HEK293T (cell line): ENCODE measurements around the gene STK17B.
"Not testable (repeated sequence)": the region's sequence is repeated elsewhere in the genome, so short reads cannot be mapped to it uniquely, and the experiment has no call there.

Experiments used
- CTCF ChIA-PET: fragments of 350-600 bp; formaldehyde crosslinking; extraction: SDS; loops from one replicate; lab custom pipeline; 2021; ENCODE audit warnings: antibody characterized with exemption, inconsistent platforms; lab: Yijun Ruan, JAX
- POLR2A ChIA-PET: fragments of 350-600 bp; formaldehyde crosslinking; extraction: SDS; loops from one replicate; lab custom pipeline; 2020; ENCODE audit warnings: antibody characterized with exemption, inconsistent platforms; lab: Yijun Ruan, JAX
- DNase-seq: peaks from one replicate; pipeline ENCODE4 v3.0.0; 2012; ENCODE audit warnings: mixed read lengths; ENCODE audit errors: extremely low spot score
- ARNT ChIP-seq: fragments of 450-650 bp; IDR thresholded peaks from 2 replicates; pipeline ENCODE4 v1.6.1; 2017; ENCODE audit warnings: mild to moderate bottlenecking
- BHLHE40 ChIP-seq: fragments of 450-650 bp; IDR thresholded peaks from 2 replicates; pipeline ENCODE4 v1.6.1; 2016; ENCODE audit warnings: mild to moderate bottlenecking, moderate library complexity, borderline replicate concordance
- CTBP1 ChIP-seq: fragments of 450-650 bp; IDR thresholded peaks from 2 replicates; pipeline ENCODE4 v1.6.1; 2016; ENCODE audit warnings: borderline replicate concordance
- ELF4 ChIP-seq: fragments of 450-650 bp; IDR thresholded peaks from 2 replicates; pipeline ENCODE4 v1.6.1; 2017; ENCODE audit warnings: antibody characterized with exemption
- FOXA1 ChIP-seq: fragments of 450-650 bp; IDR thresholded peaks from 2 replicates; pipeline ENCODE4 v1.6.1; 2016; ENCODE audit warnings: mild to moderate bottlenecking
- FOXK2 ChIP-seq: fragments of 450-650 bp; IDR thresholded peaks from 2 replicates; pipeline ENCODE4 v1.6.1; 2016; ENCODE audit warnings: mild to moderate bottlenecking
- FOXM1 ChIP-seq: fragments of 450-650 bp; IDR thresholded peaks from 2 replicates; pipeline ENCODE4 v1.6.1; 2017; ENCODE audit warnings: mild to moderate bottlenecking, borderline replicate concordance
- HDGF ChIP-seq: fragments of 450-650 bp; IDR thresholded peaks from 2 replicates; pipeline ENCODE4 v1.6.1; 2017; ENCODE audit warnings: antibody characterized with exemption, borderline replicate concordance
- L3MBTL2 ChIP-seq: fragments of 450-650 bp; conservative IDR thresholded peaks from 2 replicates; pipeline ENCODE4 v1.6.1; 2016; ENCODE audit warnings: mild to moderate bottlenecking
- LEF1 ChIP-seq: fragments of 450-650 bp; IDR thresholded peaks from 2 replicates; pipeline ENCODE4 v1.6.1; 2017; ENCODE audit warnings: mild to moderate bottlenecking, borderline replicate concordance
- NFRKB ChIP-seq: fragments of 450-650 bp; IDR thresholded peaks from 2 replicates; pipeline ENCODE4 v1.6.1; 2016; ENCODE audit warnings: mild to moderate bottlenecking, moderate library complexity
- PKNOX1 ChIP-seq: fragments of 450-650 bp; IDR thresholded peaks from 2 replicates; pipeline ENCODE4 v1.6.1; 2016
- SP1 ChIP-seq: fragments of 450-650 bp; IDR thresholded peaks from 2 replicates; pipeline ENCODE4 v1.6.1; 2017
- SUZ12 ChIP-seq: fragments of 450-650 bp; IDR thresholded peaks from 2 replicates; pipeline ENCODE4 v1.6.1; 2016; ENCODE audit warnings: mild to moderate bottlenecking
- TARDBP ChIP-seq: fragments of 450-650 bp; IDR thresholded peaks from 2 replicates; pipeline ENCODE4 v1.6.1; 2016
- ZNF384 ChIP-seq: fragments of 450-650 bp; IDR thresholded peaks from 2 replicates; pipeline ENCODE4 v1.6.1; 2016

The STK17B gene

DNA sequence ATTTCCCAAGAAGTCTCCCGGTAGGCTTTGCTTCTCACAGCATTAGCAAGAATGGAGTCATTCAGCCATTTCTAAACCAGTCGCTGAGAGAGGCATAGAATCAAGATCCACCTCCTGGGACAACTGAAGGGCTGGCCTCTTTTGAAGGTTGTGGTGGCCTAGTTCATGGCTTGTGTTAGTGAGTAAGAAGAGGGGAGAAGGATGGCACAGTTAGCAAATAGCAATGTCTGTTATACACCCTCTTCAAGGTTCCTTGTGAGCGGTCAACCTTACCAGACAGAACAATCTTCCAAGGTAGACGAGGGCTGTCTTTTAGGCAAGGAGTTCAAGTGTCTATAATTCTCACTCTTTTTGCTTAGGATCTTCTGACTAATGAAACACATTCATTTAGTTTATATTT lies 67.3 kb downstream of the STK17B start:
- CTCF ChIA-PET, result no interaction called here
- no peak for TF ChIP-seq SP1
- TF ChIP-seq PKNOX1, result no peak
- no peak for TF ChIP-seq ZNF384
- no peak for TF ChIP-seq FOXM1
- no peak for TF ChIP-seq LEF1
- no peak for TF ChIP-seq FOXK2
- TF ChIP-seq CTBP1, result no peak
- TF ChIP-seq ELF4, result no peak
- no peak for TF ChIP-seq ARNT
- TF ChIP-seq NFRKB, result no peak
- no peak for TF ChIP-seq HDGF
- TF ChIP-seq L3MBTL2, result no peak
- TF ChIP-seq SUZ12, result no peak
- no peak for TF ChIP-seq BHLHE40
- no peak for TF ChIP-seq TARDBP
- no peak for DNase-seq
- POLR2A ChIA-PET, result no interaction called here

GRCh38 chr2:196103626-196104025 lies 67.8 kb downstream of the STK17B start:
- ChIA-PET POLR2A (no interaction called here), CTCF (no interaction called here)
- DNase-seq, result no peak
- no peak for TF ChIP-seq HDGF
- no peak for TF ChIP-seq CTBP1

GRCh38 chr2:196101325-196101991 lies 69.9 kb downstream of the STK17B start:
- no peak for TF ChIP-seq ARNT
- TF ChIP-seq FOXA1, result no peak
- TF ChIP-seq SP1, result no peak
- TF ChIP-seq LEF1, result no peak
- no peak for TF ChIP-seq SUZ12
- TF ChIP-seq FOXK2, result no peak
- TF ChIP-seq CTBP1, result no peak
- no peak for TF ChIP-seq L3MBTL2
- TF ChIP-seq TARDBP, result no peak
- no peak for TF ChIP-seq ZNF384
- ChIA-PET CTCF (interaction anchor here (0.7 kb wide), 1 partner anchor 12 kb away, joined by 4 read pairs; no protein-coding TSS in a partner anchor), POLR2A (no interaction called here)
- DNase-seq, result no peak

GRCh38 chr2:196099916-196100315 lies 71.5 kb downstream of the STK17B start:
- POLR2A ChIA-PET, result no interaction called here
- no peak for TF ChIP-seq NFRKB
- no peak for TF ChIP-seq HDGF
- no peak for TF ChIP-seq ZNF384
- TF ChIP-seq SUZ12, result no peak
- no peak for DNase-seq
- CTCF ChIA-PET, result no interaction called here

- ChIA-PET CTCF (interaction anchor here (2.1 kb wide), 1 partner anchor 20 kb away, joined by 8 read pairs; no protein-coding TSS in a partner anchor), POLR2A (no interaction called here)
These were observed 73.3 kb downstream of the STK17B start for GRCh38 chr2:196097864-196098660.

DNA sequence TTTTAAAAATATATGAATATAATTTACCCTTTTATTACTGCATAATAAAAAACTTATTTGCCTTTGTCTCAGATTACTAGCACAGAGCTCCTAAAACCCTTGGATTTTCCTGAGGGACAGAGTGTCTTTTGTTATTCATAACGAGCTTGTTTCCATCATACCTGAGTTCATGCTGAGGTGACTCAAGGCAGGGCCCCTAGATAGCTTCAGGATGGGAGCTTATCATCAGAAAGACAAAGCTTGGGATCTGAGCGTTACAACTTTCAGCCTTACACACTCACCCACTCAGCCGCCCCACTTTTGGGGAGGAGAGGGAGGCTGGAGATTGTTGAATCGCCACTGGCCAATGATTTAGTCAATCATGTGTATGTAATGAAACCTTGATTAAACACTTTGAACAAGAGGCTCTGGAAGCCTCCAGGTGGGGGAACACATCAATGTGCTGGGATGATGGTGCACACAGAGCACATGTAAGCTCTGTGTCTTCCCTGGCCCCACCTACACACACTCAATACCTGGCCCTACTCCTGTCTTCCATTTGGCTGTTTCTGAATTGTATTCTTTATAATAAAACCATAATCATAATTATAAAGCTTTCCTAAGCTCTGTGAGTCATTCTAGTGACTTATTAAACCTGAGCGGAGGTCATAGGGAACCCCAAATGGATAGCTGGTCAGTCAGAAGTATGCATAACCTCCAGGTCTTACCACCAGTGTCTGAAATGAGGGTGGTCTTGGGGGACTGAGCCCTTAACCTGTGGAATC lies 74.2 kb downstream of the STK17B start:
- ChIA-PET CTCF (interaction anchor here (2.1 kb wide), 1 partner anchor 19 kb away, joined by 8 read pairs; no protein-coding TSS in a partner anchor), POLR2A (no interaction called here)
- TF ChIP-seq HDGF (no peak), FOXA1 (no peak), L3MBTL2 (no peak), CTBP1 (no peak), ARNT (no peak), FOXM1 (no peak)
- no peak for DNase-seq

More at GRCh38 chr2:196097864-196098660, 73.3 kb downstream of the STK17B start:
- no peak for DNase-seq
- TF ChIP-seq L3MBTL2, result no peak
- no peak for TF ChIP-seq SUZ12
- TF ChIP-seq FOXK2, result no peak

- DNase-seq, result no peak
- CTCF ChIA-PET, result interaction anchor here (2.1 kb wide), 1 partner anchor 18 kb away, joined by 8 read pairs; no protein-coding TSS in a partner anchor
- TF ChIP-seq ELF4 (no peak), SP1 (no peak), FOXA1 (no peak), ARNT (no peak), NFRKB (no peak), CTBP1 (no peak), BHLHE40 (no peak), LEF1 (no peak), HDGF (no peak)
- POLR2A ChIA-PET, result no interaction called here
These were observed 75.1 kb downstream of the STK17B start for GRCh38 chr2:196096264-196096663.

DNA sequence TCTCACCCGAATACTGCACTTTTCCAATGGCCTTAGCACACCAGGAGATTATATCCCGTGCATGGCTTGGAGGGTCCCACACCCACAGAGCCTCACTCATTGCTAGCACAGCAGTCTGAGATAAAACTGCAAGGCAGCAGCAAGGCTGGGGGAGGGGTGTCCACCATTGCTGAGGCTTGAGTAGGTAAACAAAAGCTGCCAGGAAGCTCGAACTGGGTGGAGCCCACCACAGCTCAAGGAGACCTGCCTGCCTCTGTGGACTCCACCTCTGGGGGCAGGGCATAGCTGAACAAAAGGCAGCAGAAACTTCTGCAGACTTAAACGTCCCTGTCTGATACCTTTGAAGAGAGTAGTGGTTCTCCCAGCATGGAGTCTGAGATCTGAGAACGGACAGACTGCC lies 81.9 kb downstream of the STK17B start:
- DNase-seq, CTCF ChIA-PET, POLR2A ChIA-PET: not testable (repeated sequence)
